HG02623 (cell line): ENCODE results near the gene MGARP.
"Not testable (repeated sequence)": the region's sequence is repeated elsewhere in the genome, so short reads cannot be mapped to it uniquely, and the experiment has no call there.

Source experiments
- ATAC-seq: cut with Tn5 transposase; IDR thresholded peaks from one replicate; pipeline ENCODE4 v1.9.1; 2021; ENCODE audit warnings: moderate library complexity; ENCODE audit not compliant: unreplicated experiment

The MGARP gene

DNA sequence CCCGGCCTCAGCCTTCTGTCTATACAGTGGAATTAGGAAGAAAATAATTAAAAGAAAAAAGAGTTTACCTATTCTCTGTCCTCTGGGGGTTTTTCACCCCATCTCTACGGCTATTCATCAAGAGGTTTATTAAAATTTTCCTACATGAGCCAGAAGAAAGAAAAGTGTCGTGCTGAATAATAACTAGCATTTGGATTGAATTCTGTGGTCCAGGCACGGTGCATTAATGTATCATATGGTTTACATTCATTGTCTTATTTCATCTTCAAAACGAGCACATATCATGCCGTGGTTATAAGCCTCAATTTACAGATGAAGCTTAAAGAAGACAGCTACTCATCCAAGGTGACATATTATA is 15.9 kb upstream of the MGARP start:
- no peak for ATAC-seq

DNA sequence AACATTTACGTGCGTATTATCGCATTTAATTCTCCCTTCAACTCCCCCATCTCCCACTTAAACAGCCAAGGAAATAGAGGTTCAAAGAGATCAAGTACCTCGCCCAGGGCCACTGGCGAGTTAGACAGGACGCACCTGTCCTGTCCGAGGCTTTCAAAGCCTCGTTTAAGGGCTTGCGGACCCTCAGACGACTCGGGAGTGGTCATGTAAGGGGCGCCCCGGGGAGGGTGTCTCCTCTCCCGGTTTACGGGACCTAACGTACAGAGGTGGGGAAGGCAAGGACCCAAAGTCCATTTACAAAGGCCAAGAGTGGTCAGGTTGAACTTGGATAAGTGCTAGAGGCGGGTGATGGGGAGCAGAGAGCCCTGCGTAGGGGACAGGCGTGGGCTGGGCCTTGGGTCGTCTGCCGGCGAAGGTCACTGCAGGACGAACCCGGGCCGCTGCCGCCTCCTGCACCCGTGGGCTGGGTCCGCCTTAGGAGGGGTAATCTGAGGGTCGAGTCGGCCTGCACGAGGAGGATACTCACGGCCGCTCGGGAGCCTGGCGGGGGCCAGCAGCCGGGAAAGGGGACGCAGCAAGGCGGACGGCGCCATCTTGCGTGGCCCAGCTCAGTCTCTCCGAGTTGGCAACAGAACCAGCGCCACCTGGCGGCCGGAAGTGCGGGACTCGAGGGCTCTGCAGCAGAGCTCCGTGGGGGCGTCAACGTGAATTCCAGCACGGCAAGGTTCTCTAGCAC is 15.3 kb upstream of the MGARP start:
- peak; percentile 91 for ATAC-seq

DNA sequence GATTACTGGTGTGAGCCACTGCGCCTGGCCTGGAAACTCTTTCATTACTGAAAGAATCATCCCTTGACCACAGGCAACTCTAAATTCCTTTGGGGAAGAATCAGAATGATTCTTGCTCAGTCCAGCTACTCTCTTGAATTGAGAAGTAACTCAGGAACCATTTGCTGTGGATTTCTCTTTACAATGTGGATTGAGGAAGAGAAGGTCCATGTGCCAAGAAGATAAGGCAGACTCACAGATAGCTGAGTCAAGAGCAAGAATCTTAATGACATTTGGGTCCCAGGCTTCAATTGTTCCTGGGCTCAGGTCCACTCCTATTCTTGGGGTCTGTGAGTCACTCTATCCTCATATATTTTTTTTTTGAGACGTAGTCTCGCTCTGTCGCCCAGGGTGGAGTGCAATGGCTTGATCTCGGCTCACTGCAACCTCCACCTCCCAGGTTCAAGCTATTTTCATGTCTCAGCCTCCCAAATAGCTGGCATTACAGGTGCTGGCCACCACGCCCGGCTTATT is 6.2 kb upstream of the MGARP start:
- ATAC-seq = no peak

DNA sequence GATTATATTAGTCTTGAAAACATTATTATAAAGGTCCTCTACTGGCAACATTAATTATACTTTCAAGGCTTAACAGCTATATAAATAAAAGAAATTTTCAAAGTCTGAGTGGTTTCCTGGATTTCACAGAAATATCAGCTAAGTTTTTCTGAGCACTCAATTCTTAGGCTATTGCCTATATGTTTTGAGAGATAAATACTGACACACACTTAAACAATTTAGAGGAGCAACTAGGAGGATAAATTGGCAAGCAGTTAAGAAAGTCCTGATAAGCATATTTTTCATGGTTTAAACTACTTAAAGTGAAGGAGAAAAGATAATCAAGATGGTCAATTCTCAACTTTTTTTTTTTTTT is 2.7 kb upstream of the MGARP start:
- no peak for ATAC-seq

DNA sequence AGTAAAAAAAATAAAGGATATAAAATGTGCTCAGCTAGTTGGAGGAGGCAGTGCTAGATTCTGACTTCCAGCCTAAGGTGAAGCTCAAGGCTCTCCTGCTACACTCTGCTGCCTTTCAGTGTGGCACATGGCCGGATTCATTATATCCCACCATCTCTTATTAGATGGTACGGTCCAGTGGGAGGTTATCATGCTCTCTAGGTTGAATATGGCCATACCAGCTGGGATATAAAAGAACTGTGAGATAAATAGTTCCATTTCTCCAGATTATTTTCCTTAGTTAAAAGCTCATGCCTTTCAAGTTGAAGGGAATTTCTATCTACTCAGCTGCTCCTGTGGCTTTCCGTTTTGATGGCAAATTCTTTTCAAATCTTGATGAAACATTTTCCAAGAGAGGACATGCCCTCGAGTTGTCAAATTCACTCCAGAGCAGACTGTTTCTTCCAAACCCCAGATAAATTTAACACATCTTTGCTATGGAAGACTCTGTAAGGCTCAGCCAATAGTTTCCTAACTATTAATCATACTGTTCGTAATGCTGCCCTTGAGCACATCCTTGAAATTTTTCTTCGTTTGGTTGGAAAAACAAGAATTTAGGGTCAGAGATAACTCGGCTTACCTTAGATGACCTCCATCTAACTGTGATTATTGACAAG is 2.2 kb upstream of the MGARP start:
- no peak for ATAC-seq

DNA sequence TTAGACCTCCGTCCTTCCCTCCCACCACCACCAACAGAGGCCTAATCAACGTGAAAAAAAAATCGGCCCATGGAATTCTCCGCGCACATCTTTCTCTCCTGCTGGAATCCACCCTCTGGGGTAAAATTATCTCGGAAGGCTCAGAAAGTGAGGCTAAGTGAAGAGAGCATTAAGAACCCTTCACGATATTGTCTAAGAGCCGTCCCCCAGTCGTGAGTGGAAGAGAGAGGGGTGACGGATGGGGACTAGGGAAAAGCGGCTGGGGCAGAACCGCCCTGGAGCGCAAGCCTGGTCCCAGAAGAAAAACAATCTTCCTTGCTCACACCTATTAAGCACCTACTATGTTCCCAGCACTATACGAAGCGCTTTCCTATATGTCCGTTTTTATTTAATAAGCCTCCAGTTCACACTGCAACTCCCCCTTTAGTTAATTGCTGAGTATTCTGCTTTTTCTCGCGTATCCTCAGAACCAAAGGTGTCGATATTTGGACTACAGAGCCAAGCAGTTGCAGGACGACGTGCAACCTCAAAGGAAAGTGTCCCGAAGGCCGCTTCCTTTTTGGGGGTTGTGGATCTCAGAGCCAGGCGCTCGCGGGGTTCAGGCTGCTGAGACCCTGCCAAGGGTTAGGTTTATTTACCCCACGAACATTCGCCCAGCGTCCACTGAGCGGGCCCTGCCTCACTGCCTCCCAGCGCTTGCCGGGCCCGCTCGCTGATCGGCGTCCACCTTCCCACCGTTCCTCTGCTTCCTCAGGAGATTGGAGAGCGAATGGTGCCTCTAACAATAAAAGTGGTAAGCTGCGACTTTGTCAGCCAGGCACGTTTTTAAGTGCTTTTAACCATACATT is 889 bp downstream of the MGARP start:
- no peak for ATAC-seq

DNA sequence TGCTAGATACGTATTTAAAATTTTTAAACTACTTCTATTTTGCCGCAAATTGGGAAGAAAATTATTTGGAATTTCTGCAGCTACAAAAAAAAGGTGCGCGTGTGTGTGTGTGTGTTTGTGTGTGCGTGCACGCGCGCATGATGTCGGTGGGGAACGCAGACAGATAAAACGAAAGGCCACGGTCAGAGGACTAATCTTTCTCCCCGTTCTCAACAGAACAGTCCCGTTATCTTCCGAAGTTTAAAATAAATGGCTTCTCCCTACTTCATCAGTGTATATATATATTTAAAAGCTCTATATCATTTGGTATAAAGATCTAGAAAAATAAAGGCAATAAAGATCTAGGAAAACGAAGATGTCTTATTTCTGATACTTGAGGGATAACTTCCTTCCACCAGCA is 1.5 kb downstream of the MGARP start:
- ATAC-seq = no peak

DNA sequence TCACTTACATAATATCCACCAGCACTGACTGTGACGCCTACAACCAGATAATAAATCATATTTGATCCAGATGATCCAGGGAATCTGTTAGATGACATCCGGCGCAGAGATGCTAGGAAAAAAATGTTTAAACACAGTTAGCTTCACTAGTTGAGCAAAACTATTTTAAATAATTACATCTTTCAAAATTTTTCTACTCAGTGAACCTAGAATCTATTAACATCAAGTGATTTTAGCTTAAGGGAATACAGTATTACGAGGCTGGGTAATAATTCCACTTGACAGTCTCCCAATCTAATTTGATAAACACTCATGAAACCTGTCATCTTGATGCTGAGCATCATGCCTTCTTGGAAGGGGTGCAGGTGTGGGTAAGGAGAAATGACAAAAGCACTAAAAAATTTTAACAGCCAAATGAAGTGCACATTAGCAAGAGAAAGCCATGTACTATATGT is 4.7 kb downstream of the MGARP start:
- no peak for ATAC-seq

DNA sequence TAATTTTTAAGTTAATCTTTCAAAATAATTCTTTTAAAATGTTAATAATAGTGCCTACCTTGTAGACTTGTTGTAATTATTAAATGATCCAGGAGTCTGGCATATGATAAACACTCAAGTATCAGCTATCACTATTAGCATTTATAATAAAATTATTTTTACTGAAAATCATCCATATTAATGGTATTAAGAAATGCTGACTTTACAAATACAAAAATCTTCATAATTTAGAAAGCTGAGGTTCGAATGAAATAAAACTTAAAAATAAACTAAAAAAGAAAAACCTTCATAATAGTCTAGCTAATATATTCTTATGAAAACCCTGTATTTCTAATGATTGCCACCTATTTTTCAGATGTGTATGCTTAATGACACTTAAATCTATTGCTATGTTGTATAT is 5.2 kb downstream of the MGARP start:
- no peak for ATAC-seq

DNA sequence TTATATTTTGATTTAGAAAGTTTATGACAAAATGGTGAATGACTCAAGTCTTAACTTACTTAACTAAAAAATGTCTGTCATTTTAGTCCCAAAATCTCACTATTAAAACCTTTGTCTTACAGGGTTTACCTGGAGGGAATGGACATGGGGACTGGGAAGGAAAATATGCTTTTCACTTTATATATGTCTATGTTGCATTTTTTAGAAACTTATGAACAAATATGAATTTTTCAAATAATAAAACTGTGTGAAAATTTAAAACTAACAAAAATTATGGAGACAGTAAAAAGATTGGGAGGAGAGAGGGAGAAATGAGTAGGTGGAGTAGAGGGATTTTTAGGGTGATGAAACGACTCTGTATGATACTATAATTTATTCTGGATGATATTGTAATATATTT is 6.2 kb downstream of the MGARP start:
- ATAC-seq = no peak

DNA sequence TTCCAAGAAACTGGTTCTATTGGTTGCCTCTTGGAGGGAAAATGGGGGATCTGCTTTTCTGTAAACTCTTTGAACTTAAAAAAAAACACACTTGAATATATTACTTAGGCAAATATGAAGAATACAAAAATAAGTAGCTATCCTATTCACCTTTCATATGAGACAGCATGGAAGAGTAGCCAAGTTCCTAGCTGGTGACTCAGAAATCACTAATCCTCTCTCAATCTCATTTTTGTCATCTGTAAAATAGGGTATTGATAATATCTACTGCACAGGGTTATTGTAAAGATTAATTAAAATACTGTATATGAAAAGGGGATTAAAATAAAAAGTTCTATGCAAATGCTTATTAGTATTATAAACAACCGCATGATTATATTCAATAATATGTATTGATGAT is 12.7 kb downstream of the MGARP start:
- no peak for ATAC-seq

DNA sequence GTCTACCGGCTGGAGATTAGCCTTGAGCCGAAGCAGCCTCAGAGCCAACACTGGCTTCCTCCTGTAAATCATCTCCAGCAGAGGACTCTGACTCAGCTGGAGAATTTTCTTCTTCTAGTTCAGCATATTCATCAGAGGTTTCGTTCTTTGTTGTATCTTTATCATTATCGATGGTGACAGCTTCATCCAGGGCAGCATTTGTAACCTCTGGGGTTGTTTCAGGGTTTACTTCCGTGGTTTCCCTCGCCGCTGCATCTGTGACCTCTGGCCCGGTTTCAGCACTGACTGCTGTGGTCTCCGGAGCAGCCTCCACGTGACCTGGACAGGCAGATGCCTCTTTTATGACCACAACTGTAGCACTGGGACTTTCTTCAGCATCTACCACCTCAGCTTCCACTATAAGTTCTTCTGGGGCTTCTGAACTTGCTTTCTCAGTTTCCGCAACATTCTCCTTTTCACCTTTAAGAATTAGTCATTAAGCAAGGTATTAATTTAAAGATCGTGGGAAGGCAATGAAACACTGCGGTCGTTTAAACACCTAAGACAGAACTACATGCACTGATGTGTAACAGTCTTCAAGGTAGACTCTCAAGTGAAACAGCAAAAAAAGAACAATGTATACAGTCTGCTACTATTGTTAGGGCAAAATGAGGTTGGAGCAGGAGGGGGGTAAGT is 13.3 kb downstream of the MGARP start:
- peak; percentile 94 for ATAC-seq

DNA sequence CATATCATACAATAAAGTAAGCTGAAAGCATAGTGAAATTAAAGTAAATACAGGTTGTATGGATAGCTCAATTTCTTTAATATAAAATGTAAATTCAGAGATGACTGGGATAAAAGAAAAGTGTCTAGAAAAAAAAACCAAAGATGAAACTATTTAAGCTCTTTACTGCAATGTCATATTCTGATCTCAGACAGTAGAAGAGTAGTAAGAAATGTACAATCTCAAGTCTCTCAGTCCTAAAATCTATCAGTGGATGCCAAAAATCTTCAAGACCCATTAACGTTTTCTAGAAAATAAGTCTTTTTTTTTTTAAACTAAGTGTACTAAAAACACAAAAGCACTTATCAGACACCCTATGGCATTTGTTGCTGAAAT is 13.8 kb downstream of the MGARP start:
- ATAC-seq = no peak

DNA sequence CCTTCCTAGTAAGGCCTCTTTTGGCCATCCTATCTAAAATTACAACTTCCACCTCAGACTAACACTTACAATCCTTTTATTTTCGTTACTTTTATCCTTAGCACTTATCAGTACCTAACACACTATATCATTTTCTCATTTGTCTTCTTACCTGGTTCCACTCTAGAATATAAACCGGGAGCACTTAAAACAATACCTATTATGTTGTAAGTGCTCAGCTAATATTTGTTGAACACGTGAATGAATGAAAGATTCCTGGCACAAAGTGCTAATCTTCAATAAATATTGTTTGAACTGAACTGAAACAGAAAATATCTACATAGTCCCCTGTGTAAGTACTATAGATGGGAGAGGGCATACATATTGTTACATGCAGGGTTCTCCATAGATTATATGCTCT is 14.4 kb downstream of the MGARP start:
- ATAC-seq = no peak

DNA sequence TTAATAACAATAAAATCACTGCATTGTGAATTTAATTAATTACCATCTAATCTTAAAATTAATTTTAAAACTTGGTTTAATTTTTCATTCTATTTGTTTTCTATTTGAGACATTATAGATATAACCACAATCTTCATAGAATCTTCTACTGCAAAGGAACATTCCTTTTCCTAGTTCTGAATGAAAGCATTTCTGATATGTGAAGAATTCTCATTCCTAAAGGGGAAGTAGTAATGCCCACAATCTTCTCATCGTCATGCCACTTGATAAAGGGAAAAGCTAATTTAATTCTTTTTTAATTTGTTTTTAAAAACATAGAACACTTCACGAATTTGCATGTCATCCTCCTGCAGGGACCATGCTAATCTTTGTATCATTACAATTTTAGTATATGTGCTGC is 23.7 kb downstream of the MGARP start:
- ATAC-seq = no peak

DNA sequence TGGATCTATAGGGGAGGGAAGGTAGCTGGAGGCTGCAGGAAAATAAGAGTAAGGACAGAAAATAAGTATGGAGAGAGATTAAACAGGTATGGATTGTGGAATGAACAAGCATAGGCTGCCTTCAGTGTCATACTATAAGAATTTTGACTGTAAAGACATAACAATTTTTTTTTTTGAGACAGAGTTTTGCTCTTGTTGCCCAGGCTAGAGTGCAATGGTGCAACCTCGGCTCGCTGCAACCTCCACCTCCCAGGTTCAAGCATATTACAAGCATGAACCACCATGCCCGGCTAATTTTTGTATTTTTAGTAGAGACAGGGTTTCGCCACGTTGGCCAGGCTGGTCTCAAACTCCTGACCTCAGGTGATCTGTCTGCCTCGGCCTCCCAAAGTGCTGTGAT is 24.4 kb downstream of the MGARP start:
- not testable (repeated sequence) for ATAC-seq

DNA sequence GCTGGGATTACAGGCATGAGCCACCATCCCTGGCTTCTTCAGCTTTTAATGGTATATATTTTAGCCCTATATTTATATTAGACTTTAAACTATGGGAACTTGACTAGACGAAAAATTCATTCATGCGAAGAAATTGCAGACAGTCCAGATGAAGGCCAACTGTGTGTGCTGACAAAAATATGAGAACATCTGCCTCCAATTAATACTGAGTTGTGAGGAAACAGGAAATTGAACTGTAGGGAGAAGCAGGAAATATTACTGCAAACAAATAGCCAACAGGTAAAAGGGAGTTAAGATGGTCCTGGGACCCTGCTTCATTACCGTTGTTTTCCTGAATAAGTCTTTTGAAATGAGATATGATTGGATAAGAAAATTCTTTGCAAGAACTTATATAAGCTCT is 26.3 kb downstream of the MGARP start:
- ATAC-seq = no peak

DNA sequence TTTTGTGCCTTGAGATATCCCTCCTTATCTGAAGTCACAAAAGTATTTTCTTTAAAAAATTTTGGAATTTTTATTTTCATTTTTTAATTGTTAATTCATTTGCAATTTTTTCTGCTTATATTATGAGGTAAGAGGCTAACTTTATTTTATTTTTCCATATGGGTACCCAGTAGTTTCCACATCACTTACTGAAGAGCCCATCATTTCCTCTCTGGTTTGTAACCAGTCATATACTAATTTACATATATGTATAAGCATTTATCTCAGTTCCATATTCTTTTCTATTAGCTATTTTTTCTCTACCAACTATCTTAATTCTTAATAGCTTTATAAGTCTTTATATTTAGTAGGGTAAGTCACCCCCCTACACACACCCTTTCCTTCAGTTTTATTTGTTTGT is 27.0 kb downstream of the MGARP start:
- no peak for ATAC-seq

DNA sequence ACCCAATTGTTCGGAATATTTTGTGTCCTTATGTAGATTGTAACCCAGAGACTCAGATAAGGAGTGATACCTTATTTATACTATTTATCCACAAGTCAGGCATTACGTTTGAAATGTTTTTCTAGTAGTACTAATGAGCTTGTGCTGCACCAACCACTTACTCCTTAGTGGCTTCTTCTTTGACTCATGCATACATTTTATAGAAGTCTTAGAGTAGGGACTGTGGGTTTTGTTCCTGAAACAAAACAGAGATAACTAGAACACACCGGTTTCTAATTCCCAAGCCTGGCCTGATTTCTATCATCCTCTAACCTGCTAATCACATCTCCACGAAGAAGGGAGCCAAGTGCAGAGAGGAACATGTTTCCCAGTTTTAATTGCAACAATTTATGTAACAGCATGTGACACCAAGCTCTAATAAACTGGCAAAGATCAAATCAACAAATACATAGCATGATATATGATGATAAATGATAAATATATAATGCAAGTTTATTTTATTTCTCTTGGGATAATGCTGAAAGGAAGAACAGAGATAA is 32.3 kb downstream of the MGARP start:
- no peak for ATAC-seq

DNA sequence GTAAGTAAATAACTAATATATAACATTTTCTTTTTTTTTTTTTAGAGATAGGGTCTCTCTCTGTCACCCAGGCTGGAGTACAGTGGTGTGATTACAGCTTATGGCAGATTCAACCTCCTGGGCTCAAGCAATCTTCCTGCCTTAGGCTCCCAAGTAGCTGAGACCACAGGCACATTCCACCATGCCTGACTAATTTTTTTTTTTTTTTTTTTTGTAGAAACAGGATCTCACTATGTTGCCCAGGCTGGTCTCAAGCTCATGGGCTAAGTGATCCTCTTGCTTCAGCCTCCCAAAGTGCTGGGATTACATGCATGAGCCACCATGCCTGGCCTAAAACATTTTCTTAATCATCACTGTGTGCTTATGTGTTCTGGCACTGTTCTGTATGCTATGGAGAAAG is 32.8 kb downstream of the MGARP start:
- no peak for ATAC-seq

DNA sequence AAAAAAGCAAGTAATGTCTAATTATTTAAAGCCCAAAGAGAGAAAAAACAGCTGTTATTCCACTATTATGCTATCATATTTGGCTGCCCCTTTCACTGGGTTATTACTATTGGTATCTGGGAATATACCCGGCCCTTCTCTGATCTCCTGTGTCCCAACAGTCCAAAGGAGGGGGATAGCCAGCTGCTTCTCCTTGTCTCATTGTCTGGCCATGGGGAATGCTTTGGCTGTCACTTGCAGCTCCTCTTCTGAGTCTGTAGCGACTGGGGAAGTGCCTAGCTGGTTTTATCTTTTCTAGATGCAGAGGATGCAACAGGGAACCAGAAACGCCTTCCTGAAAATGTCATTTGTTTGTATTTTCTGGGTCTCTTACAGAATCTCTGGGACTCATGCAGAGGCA is 33.9 kb downstream of the MGARP start:
- ATAC-seq = no peak
